HepG2 (cell line): ENCODE data around the gene PCSK6. TPM values are rescaled to one million over a fixed set of nuclear protein-coding genes. Genes with fewer than 3 reads are reported as not detected.

ENCODE experiments used
- GABPB1 ChIP-seq: IDR thresholded peaks from 2 replicates; pipeline ENCODE4 v1.6.1; 2016; ENCODE audit warnings: mild to moderate bottlenecking, missing genetic modification reagents, moderate library complexity, missing compliant biosample characterization
- HOXA3 ChIP-seq: sonication (generic); formaldehyde crosslinking; IDR thresholded peaks from 2 replicates; pipeline ENCODE4 v1.5.0; 2020; ENCODE audit warnings: missing genetic modification reagents
- KDM2A ChIP-seq: sonication (generic); formaldehyde crosslinking; IDR thresholded peaks from 2 replicates; pipeline ENCODE4 v1.4.0; 2020; ENCODE audit warnings: low read depth, missing genetic modification reagents, borderline replicate concordance
- LCORL ChIP-seq, 2 experiments: fragments of 450-650 bp in 1 of 2; sonication (generic) in 1 of 2; formaldehyde crosslinking in 1 of 2; IDR thresholded peaks; 2 replicates each; pipeline versions ENCODE4 v1.5.0 to v1.6.1; 2017 to 2020; ENCODE audit warnings: antibody characterized with exemption in 1 of 2, missing genetic modification reagents in 1 of 2
- NCOA1 ChIP-seq: sonication (generic); formaldehyde crosslinking; IDR thresholded peaks from 2 replicates; pipeline ENCODE4 v1.9.0; 2021; ENCODE audit warnings: missing genetic modification reagents
- NR3C1 ChIP-seq: sonication (generic); formaldehyde crosslinking; IDR thresholded peaks from 2 replicates; pipeline ENCODE4 v1.4.0; 2020; ENCODE audit warnings: missing genetic modification reagents
- POLR2A ChIP-seq, 2 experiments: IDR thresholded peaks; 2 replicates each; pipeline ENCODE4 v1.6.1; 2011; ENCODE audit warnings: low read depth in 2 of 2, low read length in 2 of 2, mild to moderate bottlenecking in 1 of 2, moderate library complexity in 1 of 2; ENCODE audit not compliant: insufficient read depth in 1 of 2
- POLR2AphosphoS2 ChIP-seq: IDR thresholded peaks from 2 replicates; pipeline ENCODE4 v1.6.1; 2011; ENCODE audit warnings: low read depth, low read length, improper control_type of control experiment
- REL ChIP-seq: sonication (generic); formaldehyde crosslinking; conservative IDR thresholded peaks from 2 replicates; pipeline ENCODE4 v1.8.0; 2022; ENCODE audit warnings: mild to moderate bottlenecking, missing genetic modification reagents, moderate library complexity
- RFX3 ChIP-seq: IDR thresholded peaks from 2 replicates; pipeline ENCODE4 v1.6.1; 2016; ENCODE audit warnings: missing biosample characterization, missing genetic modification reagents
- RNF2 ChIP-seq: fragments of 450-650 bp; conservative IDR thresholded peaks from 2 replicates; pipeline ENCODE4 v1.6.1; 2016; ENCODE audit warnings: low read depth
- TCF7L2 ChIP-seq: IDR thresholded peaks from 2 replicates; pipeline ENCODE4 v1.6.1; 2011; ENCODE audit warnings: mild to moderate bottlenecking, low read depth, low read length, moderate library complexity
- polyA plus RNA-seq, 8 experiments: library from polyadenylated mRNA; depleted of rRNA in 3 of 8; stranded (reverse) in 7 of 8; unstranded in 1 of 8; fragments of >200 nt; fragmentation: Illumina TruSeq in 4 of 8; extraction: Trizol in 4 of 8; gene quantifications; 2 replicates each; pipeline versions ENCODE4 v1.2.1 to v1.2.3, GENCODE V29; 2011 to 2016; ENCODE audit warnings: low read depth in 4 of 8, missing spikeins in 1 of 8, mixed read lengths in 1 of 8; ENCODE audit not compliant: insufficient read depth in 1 of 8
- total RNA-seq, 5 experiments: library from RNA; depleted of rRNA; stranded (reverse); fragments of >200 nt; fragmentation: Illumina TruSeq; extraction: Trizol; gene quantifications; 2 replicates each; pipeline ENCODE4 v1.2.3, GENCODE V29; 2016; ENCODE audit warnings: low read depth in 1 of 5
- TF ChIP-seq, protein P1 (sequence below): sonication (generic); formaldehyde crosslinking; IDR thresholded peaks from 2 replicates; pipeline ENCODE4 v1.4.0; 2020; ENCODE audit warnings: missing genetic modification reagents
- TF ChIP-seq, protein P2 (sequence below): IDR thresholded peaks from 2 replicates; pipeline ENCODE4 v1.6.1; 2012; ENCODE audit warnings: low read depth, low read length, improper control_type of control experiment
- TF ChIP-seq, protein P3 (sequence below): sonication (generic); formaldehyde crosslinking; IDR thresholded peaks from 2 replicates; pipeline ENCODE4 v1.4.0; 2020; ENCODE audit warnings: missing genetic modification reagents, mild to moderate bottlenecking, borderline replicate concordance
- TF ChIP-seq, protein P4 (sequence below): sonication (generic); formaldehyde crosslinking; IDR thresholded peaks from 2 replicates; pipeline ENCODE4 v1.4.0; 2020; ENCODE audit warnings: mild to moderate bottlenecking, missing genetic modification reagents, borderline replicate concordance
- TF ChIP-seq, protein P5 (sequence below): sonication (generic); formaldehyde crosslinking; IDR thresholded peaks from 2 replicates; pipeline ENCODE4 v1.5.1; 2020; ENCODE audit warnings: missing genetic modification reagents, mild to moderate bottlenecking, borderline replicate concordance

Gene PCSK6
- total and polyA plus RNA-seq, 2 of the 13 experiments (the other 11 are each of a cell fraction or from before 2014, with no cell fraction given) = 56.5 to 155 TPM

DNA sequence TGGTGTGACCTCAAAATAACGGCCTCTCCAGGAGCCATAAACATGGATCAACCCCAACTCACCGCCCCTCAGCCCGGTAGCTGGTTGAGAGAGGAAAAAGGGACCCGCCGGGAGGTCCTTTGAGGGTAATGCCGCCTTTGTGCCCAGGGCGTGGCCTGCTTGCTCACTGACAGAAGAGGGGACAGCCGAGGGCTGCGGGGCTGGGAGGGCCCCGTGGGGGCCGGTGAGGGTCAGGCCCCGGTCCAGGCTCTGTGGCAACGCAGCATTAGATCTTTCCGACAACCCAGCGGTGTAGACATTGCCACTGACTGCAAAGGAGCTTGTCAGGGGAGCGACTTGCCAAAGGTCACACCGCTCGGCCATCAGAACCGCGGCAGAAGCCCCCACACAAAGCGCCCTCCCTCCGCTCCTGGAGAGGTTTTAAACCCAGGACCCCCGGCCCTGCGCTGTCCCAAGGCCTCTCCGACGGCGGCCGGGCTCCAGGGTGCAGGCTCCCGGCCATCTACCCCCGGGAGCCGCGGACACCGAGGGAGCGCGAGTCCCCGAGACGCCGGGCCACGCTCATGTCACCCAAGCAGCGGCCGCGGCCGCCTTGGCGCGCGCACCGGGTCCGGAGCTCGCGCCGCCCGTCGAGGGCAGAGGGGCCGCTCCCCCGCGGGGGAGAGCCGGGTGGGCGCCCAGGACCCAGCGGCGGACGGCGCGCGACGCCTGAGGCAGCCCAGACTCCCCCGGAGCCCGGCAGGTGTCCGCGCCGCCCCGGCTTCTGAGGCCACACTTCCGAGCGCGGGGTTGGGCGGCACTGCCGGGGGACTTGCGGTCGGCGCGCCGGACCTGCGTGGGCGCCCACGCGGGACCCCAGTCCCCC, 975 bp downstream of the PCSK6 start (continued):
- TF ChIP-seq POLR2A (IDR thresholded peaks at IDR 0.05; ENCODE audit: insufficient read depth in 1 of 2, low read depth in 2 of 2, low read length in 2 of 2) (peak; percentile 66 to 71), GABPB1 (CRISPR knock-in tag) (peak; percentile 70; the same call in 1 of the 2 replicates), RFX3 (CRISPR knock-in tag) (no peak), TCF7L2 (no peak), HOXA3 (no peak), NR3C1 (no peak), RNF2 (no peak), LCORL (IDR thresholded peaks at IDR 0.05) (no peak), LCORL (CRISPR knock-in tag; IDR thresholded peaks at IDR 0.05) (no peak; the same call in 1 of the 2 replicates), REL (CRISPR knock-in tag) (no peak), NCOA1 (CRISPR knock-in tag) (peak; percentile 31; the same call in 1 of the 2 replicates), POLR2AphosphoS2 (no peak), KDM2A (CRISPR knock-in tag) (peak; percentile 81)
- TF ChIP-seq, protein P1, sequence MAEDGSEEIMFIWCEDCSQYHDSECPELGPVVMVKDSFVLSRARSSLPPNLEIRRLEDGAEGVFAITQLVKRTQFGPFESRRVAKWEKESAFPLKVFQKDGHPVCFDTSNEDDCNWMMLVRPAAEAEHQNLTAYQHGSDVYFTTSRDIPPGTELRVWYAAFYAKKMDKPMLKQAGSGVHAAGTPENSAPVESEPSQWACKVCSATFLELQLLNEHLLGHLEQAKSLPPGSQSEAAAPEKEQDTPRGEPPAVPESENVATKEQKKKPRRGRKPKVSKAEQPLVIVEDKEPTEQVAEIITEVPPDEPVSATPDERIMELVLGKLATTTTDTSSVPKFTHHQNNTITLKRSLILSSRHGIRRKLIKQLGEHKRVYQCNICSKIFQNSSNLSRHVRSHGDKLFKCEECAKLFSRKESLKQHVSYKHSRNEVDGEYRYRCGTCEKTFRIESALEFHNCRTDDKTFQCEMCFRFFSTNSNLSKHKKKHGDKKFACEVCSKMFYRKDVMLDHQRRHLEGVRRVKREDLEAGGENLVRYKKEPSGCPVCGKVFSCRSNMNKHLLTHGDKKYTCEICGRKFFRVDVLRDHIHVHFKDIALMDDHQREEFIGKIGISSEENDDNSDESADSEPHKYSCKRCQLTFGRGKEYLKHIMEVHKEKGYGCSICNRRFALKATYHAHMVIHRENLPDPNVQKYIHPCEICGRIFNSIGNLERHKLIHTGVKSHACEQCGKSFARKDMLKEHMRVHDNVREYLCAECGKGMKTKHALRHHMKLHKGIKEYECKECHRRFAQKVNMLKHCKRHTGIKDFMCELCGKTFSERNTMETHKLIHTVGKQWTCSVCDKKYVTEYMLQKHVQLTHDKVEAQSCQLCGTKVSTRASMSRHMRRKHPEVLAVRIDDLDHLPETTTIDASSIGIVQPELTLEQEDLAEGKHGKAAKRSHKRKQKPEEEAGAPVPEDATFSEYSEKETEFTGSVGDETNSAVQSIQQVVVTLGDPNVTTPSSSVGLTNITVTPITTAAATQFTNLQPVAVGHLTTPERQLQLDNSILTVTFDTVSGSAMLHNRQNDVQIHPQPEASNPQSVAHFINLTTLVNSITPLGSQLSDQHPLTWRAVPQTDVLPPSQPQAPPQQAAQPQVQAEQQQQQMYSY = no peak
- TF ChIP-seq, protein P2, sequence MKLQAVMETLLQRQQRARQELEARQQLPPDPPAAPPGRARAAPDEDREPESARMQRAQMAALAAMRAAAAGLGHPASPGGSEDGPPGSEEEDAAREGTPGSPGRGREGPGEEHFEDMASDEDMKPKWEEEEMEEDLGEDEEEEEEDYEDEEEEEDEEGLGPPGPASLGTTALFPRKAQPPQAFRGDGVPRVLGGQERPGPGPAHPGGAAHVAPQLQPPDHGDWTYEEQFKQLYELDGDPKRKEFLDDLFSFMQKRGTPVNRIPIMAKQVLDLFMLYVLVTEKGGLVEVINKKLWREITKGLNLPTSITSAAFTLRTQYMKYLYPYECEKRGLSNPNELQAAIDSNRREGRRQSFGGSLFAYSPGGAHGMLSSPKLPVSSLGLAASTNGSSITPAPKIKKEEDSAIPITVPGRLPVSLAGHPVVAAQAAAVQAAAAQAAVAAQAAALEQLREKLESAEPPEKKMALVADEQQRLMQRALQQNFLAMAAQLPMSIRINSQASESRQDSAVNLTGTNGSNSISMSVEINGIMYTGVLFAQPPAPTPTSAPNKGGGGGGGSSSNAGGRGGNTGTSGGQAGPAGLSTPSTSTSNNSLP = no peak
- TF ChIP-seq, protein P3, sequence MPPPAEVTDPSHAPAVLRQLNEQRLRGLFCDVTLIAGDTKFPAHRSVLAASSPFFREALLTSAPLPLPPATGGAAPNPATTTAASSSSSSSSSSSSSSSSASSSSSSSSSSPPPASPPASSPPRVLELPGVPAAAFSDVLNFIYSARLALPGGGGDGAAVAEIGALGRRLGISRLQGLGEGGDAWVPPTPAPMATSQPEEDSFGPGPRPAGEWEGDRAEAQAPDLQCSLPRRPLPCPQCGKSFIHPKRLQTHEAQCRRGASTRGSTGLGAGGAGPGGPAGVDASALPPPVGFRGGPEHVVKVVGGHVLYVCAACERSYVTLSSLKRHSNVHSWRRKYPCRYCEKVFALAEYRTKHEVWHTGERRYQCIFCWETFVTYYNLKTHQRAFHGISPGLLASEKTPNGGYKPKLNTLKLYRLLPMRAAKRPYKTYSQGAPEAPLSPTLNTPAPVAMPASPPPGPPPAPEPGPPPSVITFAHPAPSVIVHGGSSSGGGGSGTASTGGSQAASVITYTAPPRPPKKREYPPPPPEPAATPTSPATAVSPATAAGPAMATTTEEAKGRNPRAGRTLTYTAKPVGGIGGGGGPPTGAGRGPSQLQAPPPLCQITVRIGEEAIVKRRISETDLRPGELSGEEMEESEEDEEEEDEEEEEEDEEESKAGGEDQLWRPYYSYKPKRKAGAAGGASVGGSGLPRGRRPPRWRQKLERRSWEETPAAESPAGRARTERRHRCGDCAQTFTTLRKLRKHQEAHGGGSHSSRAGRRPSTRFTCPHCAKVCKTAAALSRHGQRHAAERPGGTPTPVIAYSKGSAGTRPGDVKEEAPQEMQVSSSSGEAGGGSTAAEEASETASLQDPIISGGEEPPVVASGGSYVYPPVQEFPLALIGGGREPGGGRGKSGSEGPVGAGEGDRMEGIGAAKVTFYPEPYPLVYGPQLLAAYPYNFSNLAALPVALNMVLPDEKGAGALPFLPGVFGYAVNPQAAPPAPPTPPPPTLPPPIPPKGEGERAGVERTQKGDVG (CRISPR knock-in tag) = peak; percentile 61; the same call in 1 of the 2 replicates
- TF ChIP-seq, protein P4, sequence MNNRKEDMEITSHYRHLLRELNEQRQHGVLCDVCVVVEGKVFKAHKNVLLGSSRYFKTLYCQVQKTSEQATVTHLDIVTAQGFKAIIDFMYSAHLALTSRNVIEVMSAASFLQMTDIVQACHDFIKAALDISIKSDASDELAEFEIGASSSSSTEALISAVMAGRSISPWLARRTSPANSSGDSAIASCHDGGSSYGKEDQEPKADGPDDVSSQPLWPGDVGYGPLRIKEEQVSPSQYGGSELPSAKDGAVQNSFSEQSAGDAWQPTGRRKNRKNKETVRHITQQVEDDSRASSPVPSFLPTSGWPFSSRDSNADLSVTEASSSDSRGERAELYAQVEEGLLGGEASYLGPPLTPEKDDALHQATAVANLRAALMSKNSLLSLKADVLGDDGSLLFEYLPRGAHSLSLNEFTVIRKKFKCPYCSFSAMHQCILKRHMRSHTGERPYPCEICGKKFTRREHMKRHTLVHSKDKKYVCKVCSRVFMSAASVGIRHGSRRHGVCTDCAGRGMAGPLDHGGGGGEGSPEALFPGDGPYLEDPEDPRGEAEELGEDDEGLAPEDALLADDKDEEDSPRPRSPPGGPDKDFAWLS (CRISPR knock-in tag) = no peak
- TF ChIP-seq, protein P5, sequence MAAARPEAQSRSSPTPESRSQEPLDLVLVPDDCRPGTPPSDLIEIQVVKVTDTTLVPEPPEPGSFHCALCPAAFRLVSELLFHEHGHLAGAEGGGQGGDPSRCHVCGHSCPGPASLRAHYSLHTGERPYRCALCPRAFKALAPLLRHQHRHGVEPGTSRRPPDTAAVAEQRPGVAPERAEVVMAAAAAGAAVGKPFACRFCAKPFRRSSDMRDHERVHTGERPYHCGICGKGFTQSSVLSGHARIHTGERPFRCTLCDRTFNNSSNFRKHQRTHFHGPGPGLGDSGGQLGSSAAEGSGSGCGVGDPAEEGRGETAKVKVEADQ (CRISPR knock-in tag) = no peak
